Measurements from ENCODE around the gene ZNRD2.
A peak's percentile ranks its signal among the peaks of the same experiment; 100 is the strongest.

The ZNRD2 gene

GRCh38 chr11:65524741-65525545 lies 45.3 kb upstream of the ZNRD2 start, which contains the start of gene SCYL1 (continued):
- TF ChIP-seq ZNF623 (tag by site-specific recombination; IDR thresholded peaks at IDR 0.05) (no peak), PATZ1 (tag by site-specific recombination; IDR thresholded peaks at IDR 0.05) (peak; percentile 8; the same call in 1 of the 2 replicates), ZBTB49 (tag by site-specific recombination; IDR thresholded peaks at IDR 0.05; ENCODE audit: low read depth) (no peak), ZBTB26 (tag by site-specific recombination; optimal IDR thresholded peaks at IDR 0.05) (peak; percentile 35), KLF17 (tag by site-specific recombination; IDR thresholded peaks at IDR 0.05) (no peak; the same call in 1 of the 2 replicates), ZNF350 (tag by site-specific recombination; IDR thresholded peaks at IDR 0.05) (no peak), ZNF248 (tag by site-specific recombination; IDR thresholded peaks at IDR 0.05) (no peak), ZNF768 (tag by site-specific recombination; IDR thresholded peaks at IDR 0.05) (no peak), ZNF423 (tag by site-specific recombination; IDR thresholded peaks at IDR 0.05) (no peak), ZBTB48 (tag by site-specific recombination; IDR thresholded peaks at IDR 0.05) (peak; percentile 83), ZNF140 (tag by site-specific recombination; IDR thresholded peaks at IDR 0.05) (no peak), PRDM10 (tag by site-specific recombination; IDR thresholded peaks at IDR 0.05) (peak; percentile 52), ZNF324 (tag by site-specific recombination; IDR thresholded peaks at IDR 0.05) (0 out of 2 replicates have a peak, but pooled peaks have one; percentile 41), KLF10 (tag by site-specific recombination; IDR thresholded peaks at IDR 0.05) (peak; percentile 50; the same call in 1 of the 2 replicates), ZSCAN5A (tag by site-specific recombination; IDR thresholded peaks at IDR 0.05) (no peak), KLF16 (tag by site-specific recombination; IDR thresholded peaks at IDR 0.05) (peak; percentile 79), ZNF596 (tag by site-specific recombination; IDR thresholded peaks at IDR 0.05) (no peak), ZBTB8A (tag by site-specific recombination; IDR thresholded peaks at IDR 0.05) (peak; percentile 89), KLF9 (tag by site-specific recombination; IDR thresholded peaks at IDR 0.05; ENCODE audit: low read depth) (peak; percentile 40; the same call in 1 of the 2 replicates), ZNF394 (tag by site-specific recombination; IDR thresholded peaks at IDR 0.05; ENCODE audit: borderline replicate concordance) (0 out of 2 replicates have a peak, but pooled peaks have one; percentile 27), ZNF416 (tag by site-specific recombination; IDR thresholded peaks at IDR 0.05) (no peak), REST (tag by site-specific recombination; IDR thresholded peaks at IDR 0.05) (no peak), ZEB2 (tag by site-specific recombination; IDR thresholded peaks at IDR 0.05) (0 out of 2 replicates have a peak, but pooled peaks have one; percentile 20)
